IPS-NIHi7 (cell line): ENCODE results near the gene QSOX2.

Experiments
- DNase-seq: peaks from one replicate; pipeline ENCODE4 v3.0.0; 2012; ENCODE audit warnings: mixed read lengths; ENCODE audit errors: extremely low spot score

QSOX2 gene

GRCh38 chr9:136190656-136191055, 55.0 kb downstream of the QSOX2 start:
- DNase-seq: no peak

- DNase-seq: no peak
These were observed 55.4 kb downstream of the QSOX2 start for GRCh38 chr9:136190237-136190601.

- no peak for DNase-seq
These were observed 56.0 kb downstream of the QSOX2 start for GRCh38 chr9:136189394-136190236.

GRCh38 chr9:136187683-136188586, 57.7 kb downstream of the QSOX2 start:
- no peak for DNase-seq

GRCh38 chr9:136187197-136187596, 58.4 kb downstream of the QSOX2 start:
- no peak for DNase-seq

GRCh38 chr9:136186386-136186785, 59.2 kb downstream of the QSOX2 start:
- no peak for DNase-seq

GRCh38 chr9:136185596-136186366, 59.8 kb downstream of the QSOX2 start:
- no peak for DNase-seq

- no peak for DNase-seq
These were observed 60.5 kb downstream of the QSOX2 start for GRCh38 chr9:136185066-136185465.

- DNase-seq: no peak
These were observed 62.7 kb downstream of the QSOX2 start for GRCh38 chr9:136182850-136183422.

- DNase-seq: no peak
These were observed 63.2 kb downstream of the QSOX2 start for GRCh38 chr9:136182420-136182787.

GRCh38 chr9:136181784-136182419, 63.7 kb downstream of the QSOX2 start:
- no peak for DNase-seq

GRCh38 chr9:136180586-136180985, 65.0 kb downstream of the QSOX2 start:
- DNase-seq: no peak

- no peak for DNase-seq
These were observed 65.9 kb downstream of the QSOX2 start for GRCh38 chr9:136179761-136180160.

- no peak for DNase-seq
These were observed 66.5 kb downstream of the QSOX2 start for GRCh38 chr9:136179101-136179616.

- DNase-seq: no peak
These were observed 66.9 kb downstream of the QSOX2 start for GRCh38 chr9:136178773-136179075.

GRCh38 chr9:136178061-136178772, 67.4 kb downstream of the QSOX2 start:
- no peak for DNase-seq

GRCh38 chr9:136177224-136177623, 68.4 kb downstream of the QSOX2 start:
- DNase-seq: no peak

- no peak for DNase-seq
These were observed 69.9 kb downstream of the QSOX2 start for GRCh38 chr9:136175616-136176197.

- DNase-seq: no peak
These were observed 70.6 kb downstream of the QSOX2 start for GRCh38 chr9:136174779-136175615.
